OCI-LY1 (cell line): ENCODE results near the gene UBE2H.
"Not testable (repeated sequence)": the region's sequence is repeated elsewhere in the genome, so short reads cannot be mapped to it uniquely, and the experiment has no call there.

Source experiments
- H2AFZ ChIP-seq: fragments of 200-600 bp; sonication (generic), shearing (Covaris generic); 2 replicates; pipeline ENCODE4 v1.6.0; 2014; ENCODE audit warnings: antibody characterized with exemption, mild to moderate bottlenecking, low read length
- H3F3A ChIP-seq: fragments of 200-600 bp; sonication (generic), shearing (Covaris generic); 2 replicates; pipeline ENCODE4 v1.6.0; 2014; ENCODE audit warnings: mild to moderate bottlenecking, antibody characterized with exemption, low read length, moderate library complexity; ENCODE audit not compliant: insufficient read depth
- H3K27ac ChIP-seq: fragments of 200-600 bp; sonication (generic); 2 replicates; pipeline ENCODE4 v1.5.1; 2014; ENCODE audit warnings: low read length, mixed run types, mild to moderate bottlenecking, low read depth; ENCODE audit not compliant: poor library complexity, severe bottlenecking
- H3K27me3 ChIP-seq: fragments of 200-600 bp; sonication (generic); 2 replicates; pipeline ENCODE4 v1.6.0; 2014; ENCODE audit warnings: antibody characterized with exemption, mild to moderate bottlenecking, low read length, moderate library complexity; ENCODE audit not compliant: insufficient read depth
- H3K36me3 ChIP-seq: fragments of 200-600 bp; sonication (generic); 2 replicates; pipeline ENCODE4 v1.6.1; 2014; ENCODE audit warnings: mild to moderate bottlenecking, antibody characterized with exemption, low read length, moderate library complexity, mixed read lengths; ENCODE audit not compliant: insufficient read depth
- H3K4me1 ChIP-seq: fragments of 200-600 bp; sonication (generic); 2 replicates; pipeline ENCODE4 v1.5.1; 2014; ENCODE audit warnings: mild to moderate bottlenecking, low read length, moderate library complexity; ENCODE audit not compliant: insufficient read depth, severe bottlenecking
- H3K4me2 ChIP-seq: fragments of 200-600 bp; sonication (generic), shearing (Covaris generic); 2 replicates; pipeline ENCODE4 v1.6.1; 2014; ENCODE audit warnings: low read length
- H3K4me3 ChIP-seq: fragments of 200-600 bp; sonication (generic); 2 replicates; pipeline ENCODE4 v1.5.1; 2014; ENCODE audit warnings: low read length, low read depth, mild to moderate bottlenecking, mixed read lengths; ENCODE audit not compliant: poor library complexity, severe bottlenecking
- H3K79me2 ChIP-seq: fragments of 200-600 bp; shearing (Covaris generic); 2 replicates; pipeline ENCODE4 v1.6.1; 2016; ENCODE audit warnings: mixed run types, low read length, mixed read lengths; ENCODE audit not compliant: insufficient read depth
- H3K9ac ChIP-seq: fragments of 200-600 bp; sonication (generic), shearing (Covaris generic); 2 replicates; pipeline ENCODE4 v1.6.1; 2014; ENCODE audit warnings: mild to moderate bottlenecking, low read length, mixed read lengths
- H3K9me2 ChIP-seq: fragments of 200-600 bp; sonication (generic), shearing (Covaris generic); 2 replicates; pipeline ENCODE4 v1.6.1; 2014; ENCODE audit warnings: low read depth, mild to moderate bottlenecking, low read length, mixed read lengths
- H3K9me3 ChIP-seq: fragments of 200-600 bp; shearing (Covaris generic); 2 replicates; pipeline ENCODE4 v1.6.1; 2014; ENCODE audit warnings: low read length, mixed read lengths
- H4K20me1 ChIP-seq: fragments of 200-600 bp; sonication (generic), shearing (Covaris generic); 2 replicates; pipeline ENCODE4 v1.6.0; 2016; ENCODE audit warnings: mild to moderate bottlenecking, low read length; ENCODE audit not compliant: insufficient read depth
- CTCF ChIP-seq: fragments of 200-600 bp; sonication (generic), shearing (Covaris generic); IDR thresholded peaks from 2 replicates; pipeline ENCODE4 v1.5.1; 2017; ENCODE audit warnings: mild to moderate bottlenecking, antibody characterized with exemption, low read length, moderate library complexity, mixed read lengths
- EZH2 ChIP-seq: fragments of 200-600 bp; sonication (generic), shearing (Covaris generic); IDR thresholded peaks from 2 replicates; pipeline ENCODE4 v1.8.0; 2017; ENCODE audit warnings: borderline replicate concordance, mixed run types, mild to moderate bottlenecking, antibody characterized with exemption, low read length, moderate library complexity, mixed read lengths

UBE2H gene

GRCh38 chr7:129824291-129825208 is 128.2 kb downstream of the UBE2H start:
- Histone ChIP-seq H4K20me1 (no peaks in the 10 kb centered on the region), H3K4me3 (peak overlapping the region; percentile 74), H3K27me3 (no peaks in the 10 kb centered on the region), H3K79me2 (no peaks in the 10 kb centered on the region), H3K9me3 (no peaks in the 10 kb centered on the region), H3K36me3 (peaks cover under 1% of the 10 kb centered on the region; the same call in 1 of the 2 replicates), H3F3A (peaks cover 8% of the 10 kb centered on the region; the same call in 1 of the 2 replicates), H3K27ac (no peak overlapping the region), H3K4me1 (peaks cover 36% of the 10 kb centered on the region), H3K9ac (peak overlapping the region; percentile 66), H3K4me2 (peak overlapping the region; percentile 96), H2AFZ (no peak overlapping the region), H3K9me2 (no peaks in the 10 kb centered on the region)
- TF ChIP-seq EZH2 (no peak), CTCF (peak; percentile 50)

GRCh38 chr7:129823143-129823542 is 129.6 kb downstream of the UBE2H start:
- not testable (repeated sequence) for H3K36me3 ChIP-seq, H3K27me3 ChIP-seq, H3K4me3 ChIP-seq, H3F3A ChIP-seq, H3K27ac ChIP-seq, H3K4me2 ChIP-seq, H3K79me2 ChIP-seq, H3K9me3 ChIP-seq, H2AFZ ChIP-seq, H3K9ac ChIP-seq, H4K20me1 ChIP-seq, H3K9me2 ChIP-seq
- H3K4me1 ChIP-seq: peaks cover 23% of the 10 kb centered on the region

- Histone ChIP-seq H3K4me1 (peaks cover 20% of the 10 kb centered on the region), H3K27me3 (no peaks in the 10 kb centered on the region), H3K4me2 (no peak overlapping the region), H3K9ac (no peak overlapping the region), H3K9me2 (no peaks in the 10 kb centered on the region), H3F3A (no peaks in the 10 kb centered on the region), H3K4me3 (no peak overlapping the region), H3K27ac (no peak overlapping the region), H3K9me3 (peaks cover 10% of the 10 kb centered on the region), H3K79me2 (no peaks in the 10 kb centered on the region), H3K36me3 (peaks cover 14% of the 10 kb centered on the region; the same call in 1 of the 2 replicates), H2AFZ (no peak overlapping the region), H4K20me1 (no peaks in the 10 kb centered on the region)
- TF ChIP-seq EZH2: no peak
Measured at GRCh38 chr7:129821476-129821875, 131.3 kb downstream of the UBE2H start.

- TF ChIP-seq CTCF (no peak), EZH2 (no peak)
- no peaks in the 10 kb centered on the region for H3F3A ChIP-seq
- peaks cover 14% of the 10 kb centered on the region; the same call in 1 of the 2 replicates for H3K36me3 ChIP-seq
- no peak overlapping the region for H3K4me2 ChIP-seq
- H3K9me2 ChIP-seq: no peaks in the 10 kb centered on the region
- no peaks in the 10 kb centered on the region for H3K27me3 ChIP-seq
- H3K9ac ChIP-seq: no peak overlapping the region
- H3K4me3 ChIP-seq: no peak overlapping the region
- no peak overlapping the region for H3K27ac ChIP-seq
- no peaks in the 10 kb centered on the region for H3K79me2 ChIP-seq
- H3K4me1 ChIP-seq: no peaks in the 10 kb centered on the region
- H4K20me1 ChIP-seq: no peaks in the 10 kb centered on the region
- H2AFZ ChIP-seq: no peak overlapping the region
- peaks cover 13% of the 10 kb centered on the region for H3K9me3 ChIP-seq
Measured at GRCh38 chr7:129816742-129817141, 136.0 kb downstream of the UBE2H start.
